ENCODE results near the gene CRIM1. TPM values are rescaled to one million over a fixed set of nuclear protein-coding genes. Genes with fewer than 3 reads are reported as not detected.

Gene CRIM1
- total and polyA plus RNA-seq, 2 of the 8 experiments (the other 6 are each of a cell fraction or from before 2014, with no cell fraction given) = 9.4 to 28.4 TPM

- peaks cover 0 to 3% (median 0%) of the 10 kb centered on the region in 4 experiments; a peak in 2 of 7 replicates for H3K4me1 ChIP-seq (replicated peaks in 1 of 4; ENCODE audit: control insufficient read depth in 3 of 4, insufficient read depth in 4 of 4, low read length in 3 of 4)
- no peak overlapping the region for H2BK15ac ChIP-seq (ENCODE audit: low read length)
- no peak overlapping the region for H2BK120ac ChIP-seq (replicated peaks; ENCODE audit: low read depth, low read length)
- ChIA-PET POLR2A (ENCODE audit: partially characterized antibody) (no interaction called here), CTCF (ENCODE audit: partially characterized antibody) (no interaction called here)
- peaks cover 0 to 1% (median 0%) of the 10 kb centered on the region in 4 experiments; a peak in 1 of 7 replicates for H3K27me3 ChIP-seq (replicated peaks in 1 of 4; ENCODE audit: control insufficient read depth in 3 of 4, extremely low read depth in 1 of 4, insufficient read depth in 3 of 4, low read length in 3 of 4)
- H4K91ac ChIP-seq (replicated peaks; ENCODE audit: insufficient read length, low read length) = no peak overlapping the region
- H3K56ac ChIP-seq (replicated peaks; ENCODE audit: insufficient read length, low read depth, low read length) = no peak overlapping the region
- DNase-seq (ENCODE audit: low read depth in 1 of 2, low spot score in 2 of 2) (no peak), FAIRE-seq (no peak)
- H3K4ac ChIP-seq (replicated peaks; ENCODE audit: insufficient read length, low read depth, low read length) = no peak overlapping the region
- H3K9ac ChIP-seq (replicated peaks in 1 of 4; ENCODE audit: extremely low read depth in 1 of 4, low read depth in 3 of 4, low read length in 3 of 4) = no peak overlapping the region
- H3K23ac ChIP-seq (ENCODE audit: insufficient read length) = no peak overlapping the region
- H3K4me2 ChIP-seq (ENCODE audit: insufficient read depth in 1 of 2, low read depth in 2 of 2, low read length in 2 of 2) = no peak overlapping the region
- peaks cover 0 to 5% of the 10 kb centered on the region in 2 experiments; a peak in 1 of 4 replicates for H3K9me3 ChIP-seq (ENCODE audit: insufficient read depth in 2 of 2, low read depth in 1 of 2, low read length in 1 of 2)
- H4K8ac ChIP-seq (ENCODE audit: extremely low read depth, insufficient read depth, low read length) = no peak overlapping the region
- no peak overlapping the region for H3K4me3 ChIP-seq (ENCODE audit: extremely low read depth in 1 of 4, insufficient read depth in 2 of 4, low read depth in 3 of 4, low read length in 4 of 4)
- H4K20me1 ChIP-seq (replicated peaks in 1 of 2; ENCODE audit: control insufficient read depth in 1 of 2, insufficient read depth in 2 of 2, low read length in 2 of 2) = no peaks in the 10 kb centered on the region
- no peak overlapping the region for H2AK5ac ChIP-seq (ENCODE audit: low read depth, low read length)
- no peak overlapping the region for H3K14ac ChIP-seq (ENCODE audit: insufficient read length)
- H2AFZ ChIP-seq (ENCODE audit: low read length) = 0 out of 2 replicates have a peak overlapping the region, but pooled peaks have one; percentile 0
- whole genome bisulfite sequencing, 2 experiments (ENCODE audit: extremely low coverage in 1 of 2, insufficient coverage in 1 of 2, insufficient read length in 1 of 2, insufficient replicate concordance in 2 of 2, low coverage in 1 of 2, low lambda C conversion rate in 2 of 2, missing lambda C conversion rate in 1 of 2) = 65% methylated on average over 2 of the region's 2 CpGs; no CpG with 5 or more reads in 1 of the 2 experiments
- no peak overlapping the region for H4K5ac ChIP-seq (ENCODE audit: insufficient read length, low read depth, low read length)
- TF ChIP-seq HDAC6 (IDR thresholded peaks at IDR 0.05; ENCODE audit: low read depth, low read length) (no peak), GTF2F1 (IDR thresholded peaks at IDR 0.05; ENCODE audit: borderline replicate concordance, low read depth, low read length) (no peak), CHD1 (IDR thresholded peaks at IDR 0.05; ENCODE audit: low read depth, low read length) (no peak), E2F6 (IDR thresholded peaks at IDR 0.05) (no peak), EZH2 (IDR thresholded peaks at IDR 0.05; ENCODE audit: low read depth, low read length, severe bottlenecking) (no peak), MAFK (IDR thresholded peaks at IDR 0.05; ENCODE audit: low read depth, low read length) (no peak), BRCA1 (IDR thresholded peaks at IDR 0.05; ENCODE audit: low read depth, low read length) (no peak)
- H2BK20ac ChIP-seq (ENCODE audit: low read length) = no peak overlapping the region
- H3K23me2 ChIP-seq (ENCODE audit: low read depth, low read length) = no peaks in the 10 kb centered on the region
- no peaks in the 10 kb centered on the region for H3K79me2 ChIP-seq (ENCODE audit: control insufficient read depth in 1 of 2, insufficient read depth in 2 of 2, low read length in 2 of 2)
- no peak overlapping the region for H2BK12ac ChIP-seq (ENCODE audit: low read depth, low read length)
- no peaks in the 10 kb centered on the region for H3K79me1 ChIP-seq (ENCODE audit: low read depth, low read length)
- H3K36me3 ChIP-seq (ENCODE audit: control insufficient read depth in 2 of 4, insufficient read depth in 4 of 4, low read length in 3 of 4) = peaks cover 0 to 3% (median 0%) of the 10 kb centered on the region in 4 experiments; a peak in 1 of 8 replicates
- no peak overlapping the region for H2BK5ac ChIP-seq (ENCODE audit: low read depth, low read length)
- H3K18ac ChIP-seq (ENCODE audit: extremely low read depth, low read length) = no peak overlapping the region
- no peak overlapping the region for H3K27ac ChIP-seq (ENCODE audit: low read depth, low read length)
Observed at GRCh38 chr2:36329251-36329650, 26.3 kb upstream of the CRIM1 start.
